Measurements from ENCODE around the gene TPD52L1. TPM values are rescaled to one million over a fixed set of nuclear protein-coding genes. Genes with fewer than 3 reads are reported as not detected.

TPD52L1 gene
- total RNA-seq, 2 donors from 2014 or later: 24.9 to 39.1 TPM

GRCh38 chr6:125196613-125197012 is 43.0 kb downstream of the TPD52L1 start:
- Mint-ChIP-seq H3K27me3 (ENCODE audit: insufficient read depth) (no peaks in the 10 kb centered on the region), H3K4me1 (peaks cover 23% of the 10 kb centered on the region)
- H3K27ac ChIP-seq (ENCODE audit: low read depth, low read length): no peak overlapping the region

GRCh38 chr6:125197795-125198269 is 44.3 kb downstream of the TPD52L1 start:
- no peaks in the 10 kb centered on the region for H3K27me3 ChIP-seq (ENCODE audit: control insufficient read depth, insufficient read depth, low read length, poor library complexity, severe bottlenecking)
- peaks cover 3% of the 10 kb centered on the region for H3K4me1 ChIP-seq (ENCODE audit: control insufficient read depth, insufficient read depth, low read length)
- 86 to 92% methylated on average over 2 to 3 of the region's 3 CpGs for WGBS, 2 experiments (ENCODE audit: insufficient coverage in 1 of 2, insufficient read length in 1 of 2)
- no peak overlapping the region for H3K27ac Mint-ChIP-seq
- no peaks in the 10 kb centered on the region for H3K27me3 Mint-ChIP-seq (ENCODE audit: insufficient read depth)
- no peaks in the 10 kb centered on the region for H3K9me3 Mint-ChIP-seq
- no peak overlapping the region for H3K9ac ChIP-seq (ENCODE audit: extremely low read depth, low read length, poor library complexity, severe bottlenecking)
- no peak overlapping the region for H3K4me3 ChIP-seq (ENCODE audit: low read length)
- H3K36me3 ChIP-seq (ENCODE audit: control insufficient read depth, insufficient read depth, low read length): no peaks in the 10 kb centered on the region
- H3K36me3 Mint-ChIP-seq (ENCODE audit: low read depth): no peaks in the 10 kb centered on the region
- H3K27ac ChIP-seq (ENCODE audit: low read depth, low read length): no peak overlapping the region
- H3K4me3 Mint-ChIP-seq: no peak overlapping the region
- peak; percentile 56 for DNase-seq
- H3K4me1 Mint-ChIP-seq: peaks cover 17% of the 10 kb centered on the region
- no peaks in the 10 kb centered on the region for H3K9me3 ChIP-seq (ENCODE audit: control insufficient read depth, low read length)
- TF ChIP-seq CTCF (conservative IDR thresholded peaks at IDR 0.05): no peak

More at GRCh38 chr6:125196613-125197012, 43.0 kb downstream of the TPD52L1 start:
- no peak for DNase-seq
- Histone ChIP-seq H3K4me1 (ENCODE audit: control insufficient read depth, insufficient read depth, low read length) (peaks cover 3% of the 10 kb centered on the region), H3K9ac (ENCODE audit: extremely low read depth, low read length, poor library complexity, severe bottlenecking) (no peak overlapping the region), H3K9me3 (ENCODE audit: control insufficient read depth, low read length) (no peaks in the 10 kb centered on the region), H3K27me3 (ENCODE audit: control insufficient read depth, insufficient read depth, low read length, poor library complexity, severe bottlenecking) (no peaks in the 10 kb centered on the region), H3K4me3 (ENCODE audit: low read length) (no peak overlapping the region), H3K36me3 (ENCODE audit: control insufficient read depth, insufficient read depth, low read length) (no peaks in the 10 kb centered on the region)
- no peak for TF ChIP-seq CTCF (conservative IDR thresholded peaks at IDR 0.05)
- H3K27ac Mint-ChIP-seq: no peak overlapping the region
- 91 to 93% methylated on average over 2 to 3 of the region's 3 CpGs for WGBS, 2 experiments (ENCODE audit: insufficient coverage in 1 of 2, insufficient read length in 1 of 2)
- no peaks in the 10 kb centered on the region for H3K36me3 Mint-ChIP-seq (ENCODE audit: low read depth)
- H3K9me3 Mint-ChIP-seq: no peaks in the 10 kb centered on the region
- H3K4me3 Mint-ChIP-seq: no peak overlapping the region

- Histone ChIP-seq H3K4me3 (ENCODE audit: low read length) (no peak overlapping the region), H3K9ac (ENCODE audit: extremely low read depth, low read length, poor library complexity, severe bottlenecking) (no peak overlapping the region), H3K9me3 (ENCODE audit: control insufficient read depth, low read length) (no peaks in the 10 kb centered on the region), H3K36me3 (ENCODE audit: control insufficient read depth, insufficient read depth, low read length) (no peaks in the 10 kb centered on the region), H3K27me3 (ENCODE audit: control insufficient read depth, insufficient read depth, low read length, poor library complexity, severe bottlenecking) (no peaks in the 10 kb centered on the region), H3K27ac (ENCODE audit: low read depth, low read length) (no peak overlapping the region), H3K4me1 (ENCODE audit: control insufficient read depth, insufficient read depth, low read length) (peaks cover 3% of the 10 kb centered on the region)
- no peak overlapping the region for H3K4me3 Mint-ChIP-seq
- peaks cover 23% of the 10 kb centered on the region for H3K4me1 Mint-ChIP-seq
- 83 to 97% methylated on average over 5 to 6 of the region's 6 CpGs for WGBS, 2 experiments (ENCODE audit: insufficient coverage in 1 of 2, insufficient read length in 1 of 2)
- no peaks in the 10 kb centered on the region for H3K36me3 Mint-ChIP-seq (ENCODE audit: low read depth)
- H3K27ac Mint-ChIP-seq: no peak overlapping the region
- no peaks in the 10 kb centered on the region for H3K27me3 Mint-ChIP-seq (ENCODE audit: insufficient read depth)
- no peaks in the 10 kb centered on the region for H3K9me3 Mint-ChIP-seq
- TF ChIP-seq CTCF (conservative IDR thresholded peaks at IDR 0.05): no peak
- DNase-seq: no peak
Measured at GRCh38 chr6:125198398-125198937, 44.9 kb downstream of the TPD52L1 start.
